Caco-2 (cell line): ENCODE results near the gene MESP1. TPM values are rescaled to one million over a fixed set of nuclear protein-coding genes. Genes with fewer than 3 reads are reported as not detected.

Experiments
- BruUV-seq: library from RNA; stranded (reverse); fragments of 400-500 nt; replicated peaks from 2 replicates; lab custom pipeline; 2021; lab: Mats Ljungman, UMichigan
- CTCF ChIA-PET: fragments of 300-600 bp; sonication (Branson Sonifier 250); formaldehyde crosslinking; loops from one replicate; lab custom pipeline; 2022; ENCODE audit warnings: antibody characterized with exemption; lab: Charles Lee
- POLR2A ChIA-PET: fragments of 300-600 bp; sonication (Branson Sonifier 250); formaldehyde crosslinking; loops from one replicate; lab custom pipeline; 2022; ENCODE audit warnings: antibody characterized with exemption; lab: Charles Lee
- DNase-seq, 2 experiments: peaks; one replicate each; pipeline versions ENCODE4 v3.0.0 to v3.0.0-alpha.2; 2020 to 2022
- H3K27me3 ChIP-seq: replicated peaks from 2 replicates; pipeline ENCODE4 v1.6.0; 2011; ENCODE audit warnings: low read length; ENCODE audit not compliant: control insufficient read depth, insufficient read depth
- H3K36me3 ChIP-seq: 2 replicates; pipeline ENCODE4 v1.5.1; 2011; ENCODE audit warnings: low read length; ENCODE audit not compliant: control insufficient read depth, insufficient read depth
- H3K4me1 ChIP-seq: fragments of 250-450 bp; sonication (Bioruptor Pico); 2 replicates; pipeline ENCODE4 v1.5.1; 2020; ENCODE audit warnings: mild to moderate bottlenecking
- H3K4me3 ChIP-seq: 2 replicates; pipeline ENCODE4 v1.5.1; 2011; ENCODE audit warnings: low read depth, mild to moderate bottlenecking, control low read depth, low read length
- H3K9me3 ChIP-seq: fragments of 250-450 bp; sonication (Bioruptor Pico); 2 replicates; pipeline ENCODE4 v1.5.1; 2020; ENCODE audit warnings: mild to moderate bottlenecking, moderate library complexity
- H3K27ac Mint-ChIP-seq: one replicate; pipeline ENCODE4 v1.8.0; 2022; ENCODE audit warnings: mixed read lengths; ENCODE audit not compliant: unreplicated experiment
- H3K27me3 Mint-ChIP-seq: one replicate; pipeline ENCODE4 v1.8.0; 2022; ENCODE audit warnings: mixed read lengths; ENCODE audit not compliant: insufficient read depth, unreplicated experiment
- H3K36me3 Mint-ChIP-seq: one replicate; pipeline ENCODE4 v1.8.0; 2022; ENCODE audit warnings: mild to moderate bottlenecking, mixed read lengths; ENCODE audit not compliant: insufficient read depth, unreplicated experiment
- H3K4me1 Mint-ChIP-seq: one replicate; pipeline ENCODE4 v1.8.0; 2022; ENCODE audit warnings: low read depth, mixed read lengths; ENCODE audit not compliant: unreplicated experiment
- H3K4me3 Mint-ChIP-seq: one replicate; pipeline ENCODE4 v1.8.0; 2022; ENCODE audit warnings: mild to moderate bottlenecking, moderate library complexity, mixed read lengths; ENCODE audit not compliant: unreplicated experiment
- H3K9me3 Mint-ChIP-seq: one replicate; pipeline ENCODE4 v1.8.0; 2022; ENCODE audit warnings: mixed read lengths; ENCODE audit not compliant: unreplicated experiment
- intact Hi-C: fragments of 100-400 bp; cut with micrococcal nuclease; formaldehyde crosslinking; loops from one replicate; pipeline ENCODE4 v1.10.0; 2022; ENCODE audit not compliant: unreplicated experiment
- total RNA-seq: library from RNA; stranded (reverse); gene quantifications from 2 replicates; pipeline ENCODE4 v1.2.3, GENCODE V29; 2022
- TF ChIP-seq, protein P1 (sequence below), 2 experiments: fragments of 200-600 bp in 1 of 2; IDR thresholded peaks; 1 replicate in 1 of 2; 2 replicates in 1 of 2; pipeline versions ENCODE4 v1.5.1 to v1.8.0; 2011 to 2022; ENCODE audit warnings: antibody characterized with exemption in 1 of 2, control low read depth in 1 of 2, inconsistent platforms in 1 of 2, low read depth in 1 of 2, low read length in 1 of 2, mild to moderate bottlenecking in 1 of 2, moderate library complexity in 1 of 2; ENCODE audit not compliant: insufficient read depth in 1 of 2, severe bottlenecking in 1 of 2, unreplicated experiment in 1 of 2

The MESP1 gene
- total RNA-seq, 1 experiment from 2014 or later = 1.00 TPM

DNA sequence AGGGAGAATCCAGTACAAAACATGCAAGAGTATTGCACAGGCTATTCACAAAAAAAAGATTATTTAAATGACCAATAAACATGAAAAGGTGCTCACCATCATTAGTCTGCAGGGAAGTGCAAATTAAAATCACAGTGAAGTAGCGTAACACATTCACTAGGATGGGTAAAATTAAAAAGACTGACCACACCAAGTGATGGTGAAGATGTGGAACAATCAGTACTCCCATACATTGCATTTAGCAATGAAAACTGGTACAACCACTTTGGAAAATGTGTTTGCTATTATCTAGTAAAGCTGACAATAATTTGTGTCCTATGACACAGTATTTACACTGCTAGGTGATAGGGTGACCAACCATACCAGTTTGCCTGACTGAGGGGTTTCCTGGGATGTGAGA is 26.4 kb downstream of the MESP1 start:
- no peak for DNase-seq
- Mint-ChIP-seq H3K9me3 (no peaks in the 10 kb centered on the region), H3K36me3 (no peaks in the 10 kb centered on the region), H3K4me1 (no peaks in the 10 kb centered on the region), H3K27ac (no peak overlapping the region), H3K27me3 (peaks cover 9% of the 10 kb centered on the region), H3K4me3 (no peak overlapping the region)
- Histone ChIP-seq H3K4me3 (no peak overlapping the region), H3K36me3 (no peaks in the 10 kb centered on the region), H3K27me3 (no peaks in the 10 kb centered on the region; the same call in 1 of the 2 replicates), H3K9me3 (no peaks in the 10 kb centered on the region), H3K4me1 (no peaks in the 10 kb centered on the region)
- TF ChIP-seq, protein P1, sequence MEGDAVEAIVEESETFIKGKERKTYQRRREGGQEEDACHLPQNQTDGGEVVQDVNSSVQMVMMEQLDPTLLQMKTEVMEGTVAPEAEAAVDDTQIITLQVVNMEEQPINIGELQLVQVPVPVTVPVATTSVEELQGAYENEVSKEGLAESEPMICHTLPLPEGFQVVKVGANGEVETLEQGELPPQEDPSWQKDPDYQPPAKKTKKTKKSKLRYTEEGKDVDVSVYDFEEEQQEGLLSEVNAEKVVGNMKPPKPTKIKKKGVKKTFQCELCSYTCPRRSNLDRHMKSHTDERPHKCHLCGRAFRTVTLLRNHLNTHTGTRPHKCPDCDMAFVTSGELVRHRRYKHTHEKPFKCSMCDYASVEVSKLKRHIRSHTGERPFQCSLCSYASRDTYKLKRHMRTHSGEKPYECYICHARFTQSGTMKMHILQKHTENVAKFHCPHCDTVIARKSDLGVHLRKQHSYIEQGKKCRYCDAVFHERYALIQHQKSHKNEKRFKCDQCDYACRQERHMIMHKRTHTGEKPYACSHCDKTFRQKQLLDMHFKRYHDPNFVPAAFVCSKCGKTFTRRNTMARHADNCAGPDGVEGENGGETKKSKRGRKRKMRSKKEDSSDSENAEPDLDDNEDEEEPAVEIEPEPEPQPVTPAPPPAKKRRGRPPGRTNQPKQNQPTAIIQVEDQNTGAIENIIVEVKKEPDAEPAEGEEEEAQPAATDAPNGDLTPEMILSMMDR (IDR thresholded peaks at IDR 0.05; ENCODE audit: insufficient read depth in 1 of 2, low read depth in 1 of 2, low read length in 1 of 2, severe bottlenecking in 1 of 2, unreplicated experiment in 1 of 2) = no peak
- intact Hi-C loops = no loop called here
- CTCF ChIA-PET = no interaction called here
- no TSS peak for BruUV-seq
- POLR2A ChIA-PET = no interaction called here

DNA sequence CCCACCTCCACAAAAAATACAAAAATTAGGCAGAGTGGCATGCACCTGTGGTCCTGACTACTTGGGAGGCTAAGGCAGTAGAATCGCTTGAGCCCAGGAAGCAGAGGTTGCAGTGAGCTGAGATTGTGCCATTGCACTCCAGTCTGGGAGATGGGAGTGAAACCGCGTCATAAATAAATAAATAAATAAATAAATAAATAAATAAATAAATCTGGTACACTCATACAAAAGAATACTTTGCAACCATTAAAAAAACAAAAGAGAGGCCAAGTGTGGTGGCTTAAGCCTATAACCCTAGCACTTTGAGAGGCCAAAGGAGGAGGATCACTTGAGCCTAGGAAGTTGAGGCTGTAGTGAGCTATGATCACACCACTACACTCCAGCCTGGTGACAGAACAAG is 28.0 kb downstream of the MESP1 start:
- TF ChIP-seq, protein P1 (IDR thresholded peaks at IDR 0.05; ENCODE audit: insufficient read depth in 1 of 2, low read depth in 1 of 2, low read length in 1 of 2, severe bottlenecking in 1 of 2, unreplicated experiment in 1 of 2) = no peak
- no peaks in the 10 kb centered on the region for H3K4me1 Mint-ChIP-seq
- intact Hi-C loops = no loop called here
- H3K9me3 Mint-ChIP-seq = no peaks in the 10 kb centered on the region
- no peak overlapping the region for H3K4me3 Mint-ChIP-seq
- H3K27me3 ChIP-seq = no peaks in the 10 kb centered on the region
- POLR2A ChIA-PET = no interaction called here
- H3K27me3 Mint-ChIP-seq = peaks cover 11% of the 10 kb centered on the region
- no peaks in the 10 kb centered on the region for H3K36me3 ChIP-seq
- no peaks in the 10 kb centered on the region for H3K9me3 ChIP-seq
- CTCF ChIA-PET = no interaction called here
- H3K27ac Mint-ChIP-seq = no peak overlapping the region
- H3K36me3 Mint-ChIP-seq = no peaks in the 10 kb centered on the region
- H3K4me1 ChIP-seq = no peaks in the 10 kb centered on the region
- H3K4me3 ChIP-seq = no peak overlapping the region
- BruUV-seq = no TSS peak
- DNase-seq = no peak

DNA sequence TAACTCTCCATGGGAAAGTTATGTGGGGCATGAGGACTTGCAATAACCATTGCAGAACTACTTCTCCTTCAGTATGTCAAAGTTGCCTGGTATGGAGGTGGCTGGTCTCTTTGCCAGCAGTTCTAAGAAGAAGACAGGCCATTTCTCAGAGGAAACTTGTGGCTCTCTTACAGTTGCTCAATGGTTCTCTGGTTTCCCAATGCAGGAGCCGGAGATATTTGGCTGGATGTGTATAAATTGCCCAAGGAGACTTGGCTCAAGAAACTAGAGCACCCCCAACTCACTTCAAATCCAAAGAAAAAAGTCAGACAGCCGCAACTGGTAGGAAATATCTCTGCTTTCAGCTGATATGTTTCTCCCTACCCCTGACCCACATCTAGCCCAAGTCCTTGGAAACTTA is 36.3 kb downstream of the MESP1 start:
- ChIA-PET POLR2A (no interaction called here), CTCF (no interaction called here)
- no TSS peak for BruUV-seq
- TF ChIP-seq, protein P1 (IDR thresholded peaks at IDR 0.05; ENCODE audit: insufficient read depth in 1 of 2, low read depth in 1 of 2, low read length in 1 of 2, severe bottlenecking in 1 of 2, unreplicated experiment in 1 of 2) = no peak
- H3K4me3 ChIP-seq = no peak overlapping the region
- H3K36me3 Mint-ChIP-seq = no peaks in the 10 kb centered on the region
- intact Hi-C loops = no loop called here
- peaks cover 4% of the 10 kb centered on the region for H3K27me3 Mint-ChIP-seq
- no peaks in the 10 kb centered on the region for H3K4me1 ChIP-seq
- no peaks in the 10 kb centered on the region for H3K4me1 Mint-ChIP-seq
- H3K27ac Mint-ChIP-seq = no peak overlapping the region
- H3K9me3 Mint-ChIP-seq = no peaks in the 10 kb centered on the region
- no peak for DNase-seq
- no peaks in the 10 kb centered on the region for H3K27me3 ChIP-seq
- no peaks in the 10 kb centered on the region for H3K9me3 ChIP-seq
- H3K4me3 Mint-ChIP-seq = no peak overlapping the region
- no peaks in the 10 kb centered on the region for H3K36me3 ChIP-seq
